GM20000 (cell line): ENCODE results near the gene ADD1.

Source experiments
- DNase-seq: peaks from one replicate; pipeline ENCODE4 v3.0.0; 2012; ENCODE audit warnings: low spot score
- TF ChIP-seq, protein P1 (sequence below): IDR thresholded peaks from 2 replicates; pipeline ENCODE4 v1.5.1; 2012; ENCODE audit warnings: mild to moderate bottlenecking, control low read depth; ENCODE audit errors: extremely low read depth, missing control alignments

ADD1 gene

DNA sequence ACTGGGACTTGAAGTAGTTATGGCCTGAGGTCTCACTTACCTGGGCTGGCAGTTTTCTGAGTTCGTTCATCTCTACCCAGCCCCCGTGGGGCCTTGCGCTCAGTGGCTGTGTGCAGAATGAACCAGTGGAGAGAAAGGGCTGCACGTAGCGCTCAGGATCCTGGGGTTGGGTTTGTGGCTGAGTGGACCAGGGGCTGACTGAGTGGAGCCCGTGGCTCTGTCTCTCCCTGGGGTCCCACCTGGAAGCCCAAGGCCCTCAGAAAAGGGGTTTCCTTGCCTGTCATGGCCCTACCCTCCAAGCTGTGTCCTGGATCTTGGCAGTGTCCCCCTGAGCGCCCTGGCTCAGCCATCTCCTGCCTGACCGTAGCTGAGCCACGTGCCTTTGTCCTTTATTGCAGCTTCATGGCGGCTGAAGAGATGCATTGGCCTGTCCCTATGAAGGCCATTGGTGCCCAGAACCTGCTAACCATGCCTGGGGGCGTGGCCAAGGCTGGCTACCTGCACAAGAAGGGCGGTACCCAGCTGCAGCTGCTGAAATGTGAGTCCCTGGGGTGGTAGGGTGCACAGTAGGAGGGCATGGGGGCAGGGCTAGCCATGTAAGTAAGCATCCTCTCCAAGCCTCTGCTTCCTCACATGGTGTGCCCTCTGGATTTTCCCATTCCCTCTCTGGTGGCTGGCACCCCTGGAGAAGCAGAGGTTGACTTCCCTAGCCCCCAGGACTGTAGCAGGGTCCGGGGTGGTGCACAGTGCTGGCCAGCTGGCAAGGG, 23.2 kb upstream of the ADD1 start:
- TF ChIP-seq, protein P1, sequence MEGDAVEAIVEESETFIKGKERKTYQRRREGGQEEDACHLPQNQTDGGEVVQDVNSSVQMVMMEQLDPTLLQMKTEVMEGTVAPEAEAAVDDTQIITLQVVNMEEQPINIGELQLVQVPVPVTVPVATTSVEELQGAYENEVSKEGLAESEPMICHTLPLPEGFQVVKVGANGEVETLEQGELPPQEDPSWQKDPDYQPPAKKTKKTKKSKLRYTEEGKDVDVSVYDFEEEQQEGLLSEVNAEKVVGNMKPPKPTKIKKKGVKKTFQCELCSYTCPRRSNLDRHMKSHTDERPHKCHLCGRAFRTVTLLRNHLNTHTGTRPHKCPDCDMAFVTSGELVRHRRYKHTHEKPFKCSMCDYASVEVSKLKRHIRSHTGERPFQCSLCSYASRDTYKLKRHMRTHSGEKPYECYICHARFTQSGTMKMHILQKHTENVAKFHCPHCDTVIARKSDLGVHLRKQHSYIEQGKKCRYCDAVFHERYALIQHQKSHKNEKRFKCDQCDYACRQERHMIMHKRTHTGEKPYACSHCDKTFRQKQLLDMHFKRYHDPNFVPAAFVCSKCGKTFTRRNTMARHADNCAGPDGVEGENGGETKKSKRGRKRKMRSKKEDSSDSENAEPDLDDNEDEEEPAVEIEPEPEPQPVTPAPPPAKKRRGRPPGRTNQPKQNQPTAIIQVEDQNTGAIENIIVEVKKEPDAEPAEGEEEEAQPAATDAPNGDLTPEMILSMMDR: no peak
- DNase-seq: no peak

- TF ChIP-seq, protein P1: no peak
- no peak for DNase-seq
These were observed 21.0 kb upstream of the ADD1 start for GRCh38 chr4:2822461-2823300.

DNA sequence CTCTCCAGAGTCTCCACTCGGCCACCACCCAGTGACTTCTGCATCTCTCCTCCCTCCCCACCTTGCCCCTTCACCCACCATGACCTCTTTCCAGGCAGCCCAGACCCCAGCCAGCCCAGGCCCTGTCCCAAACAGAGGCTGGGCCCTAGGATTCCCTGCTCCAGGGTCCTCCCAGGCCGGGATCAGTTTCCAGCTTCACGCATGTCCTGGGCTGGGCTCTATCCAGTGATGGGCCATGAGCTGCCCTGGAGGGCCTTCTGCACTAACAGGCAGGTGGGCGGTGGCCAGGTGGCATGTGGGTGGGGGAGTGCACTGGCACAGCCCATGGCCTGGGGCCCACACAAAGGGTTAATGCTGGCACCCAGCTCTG, 20.4 kb upstream of the ADD1 start:
- TF ChIP-seq, protein P1: no peak

DNA sequence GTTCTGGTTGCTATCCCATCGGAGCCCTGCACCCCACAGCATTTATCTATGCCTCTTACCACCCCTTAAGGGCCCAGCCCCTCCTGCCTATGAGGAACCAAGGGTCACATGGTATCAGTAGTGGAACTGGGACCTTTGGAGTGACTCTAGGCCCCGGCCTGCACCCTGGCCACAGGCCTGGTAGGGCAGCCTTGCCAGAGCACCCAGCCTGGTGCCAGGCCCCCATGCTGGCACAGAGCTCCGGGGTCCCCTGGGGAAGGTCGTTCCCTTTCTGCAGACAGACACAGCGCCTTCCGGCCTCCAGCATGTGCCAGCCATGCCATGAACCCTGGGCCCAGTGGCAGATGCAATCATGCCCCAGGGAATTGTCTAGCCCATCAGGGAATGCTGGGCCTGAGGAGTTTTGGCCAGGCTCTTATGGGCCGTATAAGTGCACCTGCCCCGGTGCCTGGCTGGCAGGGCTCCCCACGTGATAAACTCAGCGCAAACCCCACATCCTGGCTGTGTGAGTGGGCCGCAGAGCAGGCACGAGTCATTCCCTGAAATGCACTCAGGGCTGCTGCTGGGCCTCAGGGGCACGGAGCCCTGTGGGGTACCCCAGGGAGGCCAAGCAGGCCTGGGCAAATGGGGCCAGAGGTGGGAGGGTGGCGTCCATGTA, 19.8 kb upstream of the ADD1 start:
- DNase-seq: no peak
- TF ChIP-seq, protein P1: no peak

More for the DNA sequence above, 20.4 kb upstream of the ADD1 start:
- no peak for DNase-seq

DNA sequence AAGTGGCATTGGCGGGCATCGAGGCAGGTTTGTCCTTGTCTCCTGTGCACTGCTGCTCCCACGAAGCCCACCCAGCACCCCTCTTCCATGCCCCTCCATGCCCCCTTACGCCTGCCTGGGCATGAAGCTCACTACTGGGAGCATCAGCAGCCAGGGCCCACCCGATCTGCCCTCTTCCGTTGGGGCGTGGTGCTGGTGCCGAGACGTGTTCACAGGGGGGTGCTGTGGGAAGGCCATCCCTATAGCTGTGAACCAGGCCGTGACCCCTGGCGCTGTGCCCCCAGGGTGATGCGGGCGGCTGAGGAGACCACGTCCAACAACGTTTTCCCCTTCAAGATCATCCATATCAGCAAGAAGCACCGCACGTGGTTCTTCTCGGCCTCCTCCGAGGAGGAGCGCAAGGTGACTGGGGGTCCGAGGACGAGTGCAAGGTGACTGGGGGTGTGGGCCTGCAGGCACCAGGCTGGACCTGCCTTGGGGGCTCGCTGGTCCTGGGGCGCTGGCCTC, 19.3 kb upstream of the ADD1 start:
- TF ChIP-seq, protein P1: no peak
- no peak for DNase-seq

DNA sequence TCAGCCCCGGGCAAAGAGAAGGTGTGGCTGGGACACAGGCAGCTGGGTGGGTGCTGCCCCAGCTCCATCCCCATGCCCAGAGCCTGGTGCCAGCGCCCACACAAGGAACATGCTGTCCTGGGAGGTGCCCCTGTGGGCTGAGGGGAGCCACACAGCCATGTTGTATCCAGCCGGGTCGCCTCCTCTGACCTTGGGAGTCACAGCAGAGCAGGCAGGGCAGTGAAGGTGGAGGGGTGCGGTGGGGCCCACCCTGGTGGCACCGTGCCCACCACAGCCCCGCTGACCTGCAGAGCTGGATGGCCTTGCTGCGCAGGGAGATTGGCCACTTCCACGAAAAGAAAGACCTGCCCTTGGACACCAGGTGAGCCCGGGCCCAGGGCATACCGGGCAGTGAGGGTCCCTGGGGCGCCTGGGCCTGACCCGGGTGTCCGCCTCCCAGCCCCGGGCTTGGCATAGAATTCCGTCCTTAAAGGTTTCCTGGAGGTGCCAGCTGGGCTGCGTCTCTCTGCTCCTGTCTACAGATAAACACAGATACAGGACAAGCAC, 18.7 kb upstream of the ADD1 start:
- DNase-seq: no peak
- TF ChIP-seq, protein P1: no peak
